ENCODE results near the gene SEMA6C. TPM values are rescaled to one million over a fixed set of nuclear protein-coding genes. Genes with fewer than 3 reads are reported as not detected.
"Not testable (repeated sequence)": the region's sequence is repeated elsewhere in the genome, so short reads cannot be mapped to it uniquely, and the experiment has no call there.

Gene SEMA6C
- total RNA-seq (2014; rRNA removed; shearing (Covaris generic); ENCODE audit: low replicate concordance) = 1.4 TPM in 1 of 2 replicates, not detected in the other

GRCh38 chr1:151146412-151147131, at the start of gene SEMA6C:
Gene SEMA6C, minus strand, starts transcription at chr1:151146631. Its CDS starts 4,010 bp downstream, at chr1:151142621.
- no peaks in the 10 kb centered on the region for H3K36me3 ChIP-seq
- no peaks in the 10 kb centered on the region for H3K27me3 ChIP-seq
- no peaks in the 10 kb centered on the region for H3K9me3 ChIP-seq
- H3K4me3 ChIP-seq = peak within 1 kb of the TSS; percentile 53
- peak; percentile 97 for DNase-seq

GRCh38 chr1:151194894-151195594, 48.6 kb upstream of the SEMA6C start:
- not testable (repeated sequence) for H3K27me3 ChIP-seq, H3K9me3 ChIP-seq, H3K4me3 ChIP-seq
- H3K36me3 ChIP-seq = peaks cover 11% of the 10 kb centered on the region
- peak; percentile 85 for DNase-seq

GRCh38 chr1:151193856-151194255, 47.4 kb upstream of the SEMA6C start:
- Histone ChIP-seq H3K4me3 (no peak overlapping the region), H3K27me3 (no peaks in the 10 kb centered on the region), H3K9me3 (no peaks in the 10 kb centered on the region), H3K36me3 (peaks cover 7% of the 10 kb centered on the region)
- DNase-seq = no peak

GRCh38 chr1:151193304-151193703, 46.9 kb upstream of the SEMA6C start:
- no peak for DNase-seq
- H3K9me3 ChIP-seq = no peaks in the 10 kb centered on the region
- H3K27me3 ChIP-seq = no peaks in the 10 kb centered on the region
- peaks cover 4% of the 10 kb centered on the region; the same call in 1 of the 2 replicates for H3K36me3 ChIP-seq
- H3K4me3 ChIP-seq = no peak overlapping the region

- Histone ChIP-seq H3K9me3 (no peaks in the 10 kb centered on the region), H3K4me3 (no peak overlapping the region), H3K27me3 (no peaks in the 10 kb centered on the region), H3K36me3 (peaks cover 4% of the 10 kb centered on the region; the same call in 1 of the 2 replicates)
- DNase-seq = no peak
These were observed 45.6 kb upstream of the SEMA6C start for GRCh38 chr1:151192047-151192446.

- Histone ChIP-seq H3K36me3 (peaks cover 18% of the 10 kb centered on the region), H3K27me3 (no peaks in the 10 kb centered on the region), H3K9me3 (no peaks in the 10 kb centered on the region), H3K4me3 (peak within 1 kb of the TSS; percentile 100)
- DNase-seq = peak; percentile 94
These were observed 43.4 kb upstream of the SEMA6C start, which contains the start of gene VPS72 for GRCh38 chr1:151189637-151190445. Gene VPS72, minus strand, starts transcription at chr1:151190197. Its CDS starts 76 bp downstream, at chr1:151190121.

GRCh38 chr1:151188667-151189066, 42.2 kb upstream of the SEMA6C start:
- H3K36me3 ChIP-seq = peaks cover 28% of the 10 kb centered on the region
- H3K4me3 ChIP-seq = peak overlapping the region; percentile 100
- H3K9me3 ChIP-seq, DNase-seq, H3K27me3 ChIP-seq: not testable (repeated sequence)

GRCh38 chr1:151187205-151187604, 40.8 kb upstream of the SEMA6C start:
- no peaks in the 10 kb centered on the region for H3K9me3 ChIP-seq
- H3K27me3 ChIP-seq = no peaks in the 10 kb centered on the region
- H3K4me3 ChIP-seq = no peak overlapping the region
- H3K36me3 ChIP-seq = peaks cover 39% of the 10 kb centered on the region
- no peak for DNase-seq

- Histone ChIP-seq H3K36me3 (peaks cover 55% of the 10 kb centered on the region), H3K4me3 (no peak overlapping the region), H3K27me3 (no peaks in the 10 kb centered on the region), H3K9me3 (no peaks in the 10 kb centered on the region)
- no peak for DNase-seq
These were observed 37.8 kb upstream of the SEMA6C start for GRCh38 chr1:151184211-151184610.

- Histone ChIP-seq H3K4me3 (no peak overlapping the region), H3K36me3 (peaks cover 32% of the 10 kb centered on the region), H3K9me3 (no peaks in the 10 kb centered on the region), H3K27me3 (no peaks in the 10 kb centered on the region)
- no peak for DNase-seq
These were observed 30.1 kb upstream of the SEMA6C start for GRCh38 chr1:151176514-151177045.

- no peaks in the 10 kb centered on the region for H3K27me3 ChIP-seq
- no peak within 1 kb of the TSS for H3K4me3 ChIP-seq
- no peak for DNase-seq
- peaks cover 26% of the 10 kb centered on the region for H3K36me3 ChIP-seq
- H3K9me3 ChIP-seq = no peaks in the 10 kb centered on the region
These were observed 29.4 kb upstream of the SEMA6C start, which contains the start of gene TMOD4 for GRCh38 chr1:151175863-151176262. Gene TMOD4, minus strand, starts transcription at chr1:151175981. Its CDS starts 1,106 bp downstream, at chr1:151174875.

GRCh38 chr1:151175041-151175741, 28.8 kb upstream of the SEMA6C start:
- Histone ChIP-seq H3K27me3 (no peaks in the 10 kb centered on the region), H3K36me3 (peaks cover 25% of the 10 kb centered on the region), H3K9me3 (no peaks in the 10 kb centered on the region), H3K4me3 (no peak overlapping the region)
- DNase-seq = no peak

- no peak overlapping the region for H3K4me3 ChIP-seq
- H3K36me3 ChIP-seq = peaks cover 30% of the 10 kb centered on the region
- no peak for DNase-seq
These were observed 24.8 kb upstream of the SEMA6C start for GRCh38 chr1:151171190-151171589.

GRCh38 chr1:151167116-151167515, 20.7 kb upstream of the SEMA6C start:
- H3K9me3 ChIP-seq = no peaks in the 10 kb centered on the region
- peaks cover 37% of the 10 kb centered on the region for H3K36me3 ChIP-seq
- no peak for DNase-seq
- H3K4me3 ChIP-seq = peak overlapping the region; percentile 96
- H3K27me3 ChIP-seq = no peaks in the 10 kb centered on the region

More at GRCh38 chr1:151171190-151171589, 24.8 kb upstream of the SEMA6C start:
- Histone ChIP-seq H3K9me3 (no peaks in the 10 kb centered on the region), H3K27me3 (no peaks in the 10 kb centered on the region)

GRCh38 chr1:151166505-151166956, 20.1 kb upstream of the SEMA6C start:
- DNase-seq = peak; percentile 26
- Histone ChIP-seq H3K36me3 (peaks cover 43% of the 10 kb centered on the region), H3K9me3 (no peaks in the 10 kb centered on the region), H3K27me3 (no peaks in the 10 kb centered on the region), H3K4me3 (peak overlapping the region; percentile 96)
